ENCODE measurements around the gene GJC1. TPM values are rescaled to one million over a fixed set of nuclear protein-coding genes. Genes with fewer than 3 reads are reported as not detected.

GJC1 gene
- total and polyA plus RNA-seq, 2 donors (not counting 3 experiments of a cell fraction or from before 2014, with no cell fraction given) = 13.8 to 39.7 TPM

- Histone ChIP-seq H3K9me3 (replicated peaks; ENCODE audit: control insufficient read depth, insufficient read depth, low read length) (no peaks in the 10 kb centered on the region), H3K4me3 (replicated peaks in 1 of 3; ENCODE audit: insufficient read depth in 1 of 3, low read depth in 1 of 3, low read length in 3 of 3) (no peak overlapping the region), H3K4me2 (ENCODE audit: insufficient read depth, low read length) (no peak overlapping the region), H3K9me1 (replicated peaks; ENCODE audit: control insufficient read depth, extremely low read depth, insufficient read depth, low read length) (no peaks in the 10 kb centered on the region), H3K36me3 (ENCODE audit: control insufficient read depth in 2 of 2, extremely low read depth in 1 of 2, insufficient read depth in 2 of 2, low read length in 2 of 2) (peaks cover 4 to 20% of the 10 kb centered on the region in 2 experiments), H3K4me1 (ENCODE audit: control insufficient read depth, extremely low read depth, insufficient read depth, low read length) (no peaks in the 10 kb centered on the region), H3K27me3 (ENCODE audit: control insufficient read depth in 2 of 2, insufficient read depth in 2 of 2, low read length in 2 of 2) (no peaks in the 10 kb centered on the region), H3K79me2 (ENCODE audit: control insufficient read depth, insufficient read depth, low read length) (no peaks in the 10 kb centered on the region), H2AFZ (ENCODE audit: low read depth, low read length) (no peak overlapping the region), H4K20me1 (replicated peaks; ENCODE audit: control insufficient read depth, extremely low read depth, insufficient read depth, low read length) (no peaks in the 10 kb centered on the region), H3K9ac (replicated peaks; ENCODE audit: extremely low read depth, insufficient read depth, low read length) (no peak overlapping the region), H3K27ac (ENCODE audit: insufficient read depth, low read depth, low read length) (no peak overlapping the region)
- FAIRE-seq (no peak), DNase-seq (ENCODE audit: low read depth, low spot score) (no peak)
- intact Hi-C loops (cut with micrococcal nuclease) = no loop called here
- ChIA-PET POLR2A (no interaction called here), CTCF (interaction anchor here (0.9 kb wide), 1 partner anchor 14 kb away, joined by 3 read pairs; no protein-coding TSS in a partner anchor)
- dilution Hi-C loops (cut with MboI; ENCODE audit: extremely low pct_ligation_motif_present, low sequenced_read_pairs) = loop anchor here (25.0 kb wide), 1 partner anchor 110 kb away; no protein-coding TSS in a partner anchor
- no peak for TF ChIP-seq CTCF (IDR thresholded peaks at IDR 0.05; ENCODE audit: extremely low read depth in 1 of 2, insufficient read depth in 1 of 2, low read depth in 1 of 2, low read length in 2 of 2)
- no peak for TF ChIP-seq JUN (IDR thresholded peaks at IDR 0.05; ENCODE audit: borderline replicate concordance, insufficient read depth, insufficient read length, low read depth)
- no peak for TF ChIP-seq POLR2A (IDR thresholded peaks at IDR 0.05; ENCODE audit: low read depth, low read length)
- no peak for TF ChIP-seq EZH2 (IDR thresholded peaks at IDR 0.05; ENCODE audit: borderline replicate concordance, low read depth, low read length, severe bottlenecking)
- no peak for TF ChIP-seq FOS (IDR thresholded peaks at IDR 0.05; ENCODE audit: borderline replicate concordance, insufficient read depth, low read length)
- no peak for TF ChIP-seq POLR2AphosphoS5 (IDR thresholded peaks at IDR 0.05; ENCODE audit: insufficient read depth, low read depth, low read length)
- TF ChIP-seq MAX (IDR thresholded peaks at IDR 0.05; ENCODE audit: insufficient read depth, insufficient read length) = no peak
- no peak for TF ChIP-seq GATA2 (IDR thresholded peaks at IDR 0.05; ENCODE audit: insufficient read depth, insufficient read length, low read depth, low read length)
- TF ChIP-seq MYC (IDR thresholded peaks at IDR 0.05; ENCODE audit: low read depth, low read length) = no peak
- no TSS peak for BruUV-seq (replicated peaks)
These were observed 78.3 kb downstream of the GJC1 start for GRCh38 chr17:44751806-44752205.
